HuH-7 (cell line): ENCODE results near the gene CNTD1.

Source experiments
- DNase-seq: peaks from one replicate; pipeline ENCODE4 v3.0.0; 2011; ENCODE audit warnings: low spot score

The CNTD1 gene

DNA sequence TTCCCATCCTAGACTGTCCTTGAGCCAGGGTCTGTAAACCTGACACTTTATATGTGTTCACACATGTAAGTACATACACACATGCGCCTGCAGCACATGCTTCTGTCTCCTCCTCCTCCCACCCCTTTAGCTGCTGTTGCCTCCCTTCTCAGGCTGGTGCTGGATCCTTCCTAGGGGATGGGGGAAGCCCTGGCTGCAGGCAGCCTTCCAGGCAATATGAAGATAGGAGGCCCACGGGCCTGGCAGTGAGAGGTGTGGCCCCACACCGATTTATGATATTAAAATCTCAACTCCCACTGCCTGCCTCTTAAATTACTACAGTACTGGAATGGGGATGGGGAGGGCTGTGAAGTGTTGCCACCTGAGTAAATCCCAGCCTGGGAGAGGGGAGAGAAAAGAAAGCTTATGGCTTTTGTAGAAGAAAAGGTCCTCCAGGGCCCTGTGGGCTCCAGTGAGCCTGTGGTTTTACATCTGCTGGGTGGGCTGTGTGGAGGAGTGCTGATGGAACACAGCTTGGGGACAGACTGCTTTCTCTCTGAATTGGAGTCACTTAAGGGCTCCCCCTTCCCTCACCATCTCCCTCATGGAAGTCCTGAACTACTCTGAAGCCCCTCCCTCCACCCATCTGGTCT is 19.2 kb upstream of the CNTD1 start:
- no peak for DNase-seq

DNA sequence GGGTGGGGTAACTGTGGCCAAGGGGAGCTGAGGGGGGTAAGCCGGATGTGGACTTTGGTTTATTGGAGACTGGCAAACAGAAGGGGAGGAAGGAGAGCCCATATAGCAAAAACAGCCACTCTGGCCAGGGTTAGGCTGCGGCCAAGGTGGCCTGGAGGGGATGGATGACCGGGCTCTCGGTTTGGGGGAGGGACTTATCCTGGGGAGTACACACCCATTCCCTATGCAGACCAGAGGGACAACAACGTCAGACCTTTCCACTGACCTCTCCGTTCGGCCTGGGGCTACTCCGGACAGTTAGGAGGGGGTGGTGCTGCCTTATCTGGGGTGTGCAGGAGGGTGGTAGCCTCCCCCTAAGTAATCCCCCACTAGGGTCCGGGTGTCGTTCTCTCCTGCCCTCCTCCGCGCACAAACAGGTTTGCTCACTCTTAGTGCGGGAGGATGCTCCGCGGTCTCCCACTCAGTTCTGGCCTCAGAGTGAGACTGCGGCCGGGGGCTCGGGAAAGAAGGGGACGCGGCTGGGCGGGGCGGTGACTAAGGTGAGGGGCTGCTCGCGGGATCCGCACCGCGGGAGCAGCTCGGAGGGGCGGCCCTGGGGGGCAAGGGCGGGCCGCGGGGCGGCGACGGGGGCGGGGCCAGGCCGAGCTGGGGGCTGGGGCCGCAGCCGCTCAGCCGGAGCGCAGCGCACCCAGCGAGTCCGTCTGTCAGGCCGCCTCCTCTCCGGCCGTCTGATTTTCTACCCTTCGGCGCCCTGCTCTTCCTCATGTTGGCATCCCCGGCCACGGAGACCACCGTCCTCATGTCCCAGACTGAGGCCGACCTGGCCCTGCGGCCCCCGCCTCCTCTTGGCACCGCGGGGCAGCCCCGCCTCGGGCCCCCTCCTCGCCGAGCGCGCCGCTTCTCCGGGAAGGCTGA is 18.5 kb upstream of the CNTD1 start, which contains the start of gene WNK4:
TSS of gene WNK4 (plus strand) at position 675 of the 915 bp plus-strand sequence. CDS start at position 764, 89 bp downstream.
- peak; percentile 97 for DNase-seq

DNA sequence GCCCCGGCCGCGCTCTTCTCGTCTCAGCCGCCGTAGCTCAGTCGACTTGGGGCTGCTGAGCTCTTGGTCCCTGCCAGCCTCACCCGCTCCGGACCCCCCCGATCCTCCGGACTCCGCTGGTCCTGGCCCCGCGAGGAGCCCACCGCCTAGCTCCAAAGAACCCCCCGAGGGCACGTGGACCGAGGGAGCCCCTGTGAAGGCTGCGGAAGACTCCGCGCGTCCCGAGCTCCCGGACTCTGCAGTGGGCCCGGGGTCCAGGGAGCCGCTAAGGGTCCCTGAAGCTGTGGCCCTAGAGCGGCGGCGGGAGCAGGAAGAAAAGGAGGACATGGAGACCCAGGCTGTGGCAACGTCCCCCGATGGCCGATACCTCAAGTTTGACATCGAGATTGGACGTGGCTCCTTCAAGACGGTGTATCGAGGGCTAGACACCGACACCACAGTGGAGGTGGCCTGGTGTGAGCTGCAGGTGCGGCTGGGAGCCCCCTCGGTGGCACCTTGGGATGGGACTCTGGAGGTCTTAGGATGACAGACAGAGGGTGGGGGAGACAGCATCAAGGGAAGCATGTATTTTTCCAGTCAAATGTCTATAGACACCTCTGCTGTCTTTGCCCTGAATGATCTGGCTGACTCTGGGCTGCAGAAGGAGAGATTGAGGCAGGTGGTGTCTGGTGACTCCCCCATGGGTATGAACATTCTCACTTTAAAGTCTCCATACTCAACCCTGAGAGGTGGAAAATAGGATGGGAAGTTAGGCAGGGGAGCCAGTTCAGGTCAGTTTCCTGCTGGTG is 17.6 kb upstream of the CNTD1 start:
- DNase-seq: no peak

DNA sequence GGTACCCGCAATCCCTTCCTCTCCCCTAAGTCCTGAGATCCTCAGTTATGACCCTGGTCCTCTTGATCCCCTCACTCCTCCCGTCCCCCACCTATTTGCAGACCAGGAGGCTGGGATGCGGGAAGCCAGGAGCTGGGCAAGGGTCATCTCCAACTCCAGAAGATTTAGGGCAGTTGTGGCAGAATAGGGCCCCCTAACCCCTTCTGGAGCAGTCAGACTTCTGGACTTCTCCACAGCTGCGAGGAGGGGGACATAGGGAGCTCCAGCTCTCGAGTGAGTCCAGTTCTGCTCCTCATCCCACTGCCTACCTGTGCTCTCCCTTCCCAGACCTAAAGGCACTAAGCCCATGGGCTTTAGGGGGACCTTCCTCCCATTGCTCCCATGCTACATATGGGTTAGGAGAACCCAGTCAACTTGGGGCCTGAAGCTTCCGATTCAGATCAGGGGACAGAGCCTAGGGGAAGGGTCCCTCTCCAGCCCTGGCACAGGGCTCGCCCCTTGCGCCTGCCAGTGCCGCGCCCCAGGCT is 17.0 kb upstream of the CNTD1 start:
- no peak for DNase-seq

DNA sequence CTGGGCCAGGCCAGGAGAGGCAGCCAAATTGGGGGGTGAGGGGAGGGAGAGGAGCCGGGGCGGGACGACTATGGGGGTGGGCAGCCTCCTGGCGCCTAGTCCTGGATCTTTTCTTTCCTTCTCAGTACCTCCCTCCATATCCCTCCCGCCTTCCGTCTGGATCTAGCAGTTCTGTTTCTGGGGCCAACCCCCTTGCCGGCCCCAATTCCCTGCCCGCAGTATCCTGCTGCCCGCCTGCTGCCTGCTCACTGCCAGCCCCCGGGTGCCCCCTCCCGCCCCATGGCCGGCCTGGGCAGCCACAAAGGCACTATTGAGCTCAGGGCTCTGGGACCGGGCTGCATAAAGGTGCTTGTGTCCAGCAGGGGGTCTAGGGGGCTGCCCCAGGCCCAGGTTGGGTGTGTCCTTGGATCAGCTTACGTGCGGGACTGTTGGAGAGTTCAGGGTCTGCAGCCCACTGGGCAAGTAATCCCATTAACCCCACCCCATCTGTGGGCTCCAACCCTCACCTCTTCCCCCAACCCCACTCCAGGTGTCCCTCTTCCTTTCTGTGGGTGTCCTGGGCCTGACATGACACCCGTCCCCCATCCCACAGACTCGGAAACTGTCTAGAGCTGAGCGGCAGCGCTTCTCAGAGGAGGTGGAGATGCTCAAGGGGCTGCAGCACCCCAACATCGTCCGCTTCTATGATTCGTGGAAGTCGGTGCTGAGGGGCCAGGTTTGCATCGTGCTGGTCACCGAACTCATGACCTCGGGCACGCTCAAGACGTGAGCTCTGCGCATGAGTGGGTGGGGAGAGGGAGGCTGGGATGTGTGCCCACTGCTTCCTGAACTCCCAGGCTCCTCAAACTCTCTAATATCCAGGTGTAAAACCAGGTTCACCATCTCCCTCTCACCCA is 16.2 kb upstream of the CNTD1 start:
- no peak for DNase-seq

DNA sequence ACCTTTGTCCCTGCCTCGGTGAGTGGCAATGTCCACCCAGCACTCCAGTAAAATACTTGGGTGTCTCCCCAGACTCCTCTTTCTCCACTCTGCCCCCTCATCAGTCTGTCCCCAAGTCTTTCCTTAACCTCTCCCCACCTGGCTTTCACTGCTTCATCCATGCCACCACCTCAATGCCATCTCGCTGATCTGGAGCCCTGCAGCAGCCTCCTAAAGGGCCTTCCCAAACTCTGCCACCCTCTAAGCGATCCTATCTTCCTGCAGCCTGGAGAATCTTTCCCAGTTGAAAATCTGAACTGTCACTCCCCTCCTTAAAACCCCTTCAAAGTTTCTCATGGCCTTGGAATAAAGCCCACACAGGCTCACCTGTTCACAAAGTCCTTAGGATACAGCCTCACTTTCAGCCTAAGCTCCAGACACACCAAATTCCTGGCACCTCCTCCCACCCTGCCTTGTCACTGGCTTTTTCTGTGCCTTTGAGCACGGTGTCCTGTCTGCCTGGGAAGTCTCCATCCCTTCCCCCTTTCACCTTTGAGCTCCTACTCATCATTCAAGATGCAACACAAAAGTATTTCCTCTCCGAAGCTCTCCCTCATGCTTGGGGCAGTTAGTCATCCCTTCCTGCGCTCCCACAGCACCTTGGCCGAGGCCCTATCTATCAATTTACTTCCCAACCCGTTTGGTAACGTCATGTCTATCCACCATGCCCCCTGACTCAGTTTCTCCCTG is 15.4 kb upstream of the CNTD1 start:
- no peak for DNase-seq

DNA sequence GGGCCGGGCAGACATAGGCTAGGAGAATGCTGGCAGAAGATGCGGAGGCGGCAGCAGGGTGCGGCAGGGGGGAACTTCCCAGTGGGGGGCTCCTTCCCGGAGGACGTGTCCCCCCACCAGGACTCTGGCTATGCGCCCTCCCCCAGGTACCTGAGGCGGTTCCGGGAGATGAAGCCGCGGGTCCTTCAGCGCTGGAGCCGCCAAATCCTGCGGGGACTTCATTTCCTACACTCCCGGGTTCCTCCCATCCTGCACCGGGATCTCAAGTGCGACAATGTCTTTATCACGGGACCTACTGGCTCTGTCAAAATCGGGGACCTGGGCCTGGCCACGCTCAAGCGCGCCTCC is 14.9 kb upstream of the CNTD1 start:
- no peak for DNase-seq

DNA sequence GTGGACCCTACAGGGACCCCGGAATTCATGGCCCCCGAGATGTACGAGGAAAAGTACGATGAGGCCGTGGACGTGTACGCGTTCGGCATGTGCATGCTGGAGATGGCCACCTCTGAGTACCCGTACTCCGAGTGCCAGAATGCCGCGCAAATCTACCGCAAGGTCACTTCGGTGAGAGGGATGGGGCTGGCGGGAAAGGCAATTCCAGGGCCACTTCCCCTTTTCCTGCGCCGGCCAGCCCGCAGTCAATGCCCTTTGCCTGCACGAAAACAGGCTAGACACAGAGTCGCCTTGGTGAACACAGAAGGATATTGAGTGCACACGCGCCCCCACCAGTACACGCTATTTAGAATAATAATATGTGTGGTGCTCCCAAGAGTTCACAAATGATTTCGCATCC is 14.3 kb upstream of the CNTD1 start:
- no peak for DNase-seq

DNA sequence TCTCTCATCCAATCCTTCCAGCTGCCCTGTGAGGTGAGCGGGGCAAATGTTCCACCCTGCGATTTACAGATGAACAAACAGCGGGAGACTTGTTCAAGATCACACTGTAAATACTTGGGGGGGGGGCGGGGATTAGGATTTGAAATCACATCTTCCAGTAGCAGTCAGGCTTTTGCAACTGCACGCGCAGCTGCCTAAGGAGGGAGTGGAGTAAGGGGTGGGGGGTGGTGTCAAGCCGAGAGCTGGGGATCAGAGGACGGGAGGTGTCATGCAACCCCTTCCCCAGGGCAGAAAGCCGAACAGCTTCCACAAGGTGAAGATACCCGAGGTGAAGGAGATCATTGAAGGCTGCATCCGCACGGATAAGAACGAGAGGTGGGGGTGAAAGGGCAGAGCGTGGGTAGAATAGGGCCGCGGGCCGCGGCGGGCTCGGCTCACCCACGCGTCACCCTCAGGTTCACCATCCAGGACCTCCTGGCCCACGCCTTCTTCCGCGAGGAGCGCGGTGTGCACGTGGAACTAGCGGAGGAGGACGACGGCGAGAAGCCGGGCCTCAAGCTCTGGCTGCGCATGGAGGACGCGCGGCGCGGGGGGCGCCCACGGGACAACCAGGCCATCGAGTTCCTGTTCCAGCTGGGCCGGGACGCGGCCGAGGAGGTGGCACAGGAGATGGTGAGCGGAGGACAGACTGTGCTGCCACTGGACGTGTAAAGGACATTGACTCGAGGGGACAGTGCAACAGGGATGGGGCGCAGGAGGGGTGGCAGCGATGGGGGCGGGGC is 13.7 kb upstream of the CNTD1 start:
- DNase-seq: no peak

DNA sequence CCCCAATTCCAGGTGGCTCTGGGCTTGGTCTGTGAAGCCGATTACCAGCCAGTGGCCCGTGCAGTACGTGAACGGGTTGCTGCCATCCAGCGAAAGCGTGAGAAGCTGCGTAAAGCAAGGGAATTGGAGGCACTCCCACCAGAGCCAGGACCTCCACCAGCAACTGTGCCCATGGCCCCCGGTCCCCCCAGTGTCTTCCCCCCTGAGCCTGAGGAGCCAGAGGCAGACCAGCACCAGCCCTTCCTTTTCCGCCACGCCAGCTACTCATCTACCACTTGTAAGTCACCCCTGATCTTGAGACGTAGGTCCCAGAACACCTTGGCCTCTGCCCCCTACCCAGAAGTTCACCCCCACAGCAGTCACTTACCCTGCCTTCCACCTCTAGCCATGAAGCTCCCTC is 11.4 kb upstream of the CNTD1 start:
- no peak for DNase-seq

DNA sequence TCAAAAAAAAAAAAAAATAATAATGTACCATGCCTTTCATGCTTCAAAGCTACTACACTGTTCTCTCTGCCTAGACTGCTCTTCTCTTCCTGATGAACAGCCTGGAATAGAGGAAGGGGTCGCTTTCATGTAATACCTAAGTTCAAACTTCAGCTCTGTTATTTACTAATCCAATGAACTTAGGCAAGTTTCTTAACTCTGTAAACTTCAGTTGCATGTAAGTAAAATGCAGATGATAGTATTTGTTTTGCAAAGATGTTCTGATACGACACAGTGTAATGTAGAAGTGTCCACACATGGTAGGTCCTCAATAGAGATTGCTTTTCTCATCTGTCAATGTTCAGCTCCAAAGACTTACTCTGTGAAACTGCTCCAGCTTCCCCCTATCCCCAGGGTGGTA is 6.7 kb upstream of the CNTD1 start:
- no peak for DNase-seq

DNA sequence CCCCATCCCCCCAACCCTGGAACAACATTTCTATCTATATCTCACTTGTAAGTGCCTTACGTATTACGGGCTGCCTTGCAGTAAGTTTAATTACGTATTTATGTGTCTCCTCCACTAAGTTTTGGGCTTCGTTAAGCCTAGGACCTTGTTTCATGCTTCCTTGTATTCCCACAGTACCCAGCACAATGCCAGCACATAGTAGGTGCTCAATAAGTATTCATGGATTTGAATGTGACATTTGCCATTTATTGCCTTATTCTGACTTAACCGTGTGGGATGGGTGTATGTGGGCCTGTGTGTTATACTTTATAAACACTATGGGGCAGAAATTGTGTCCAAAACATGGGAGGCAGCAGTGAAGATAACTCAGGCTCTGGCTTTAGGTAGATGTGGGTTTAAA is 6.1 kb upstream of the CNTD1 start:
- DNase-seq: no peak

DNA sequence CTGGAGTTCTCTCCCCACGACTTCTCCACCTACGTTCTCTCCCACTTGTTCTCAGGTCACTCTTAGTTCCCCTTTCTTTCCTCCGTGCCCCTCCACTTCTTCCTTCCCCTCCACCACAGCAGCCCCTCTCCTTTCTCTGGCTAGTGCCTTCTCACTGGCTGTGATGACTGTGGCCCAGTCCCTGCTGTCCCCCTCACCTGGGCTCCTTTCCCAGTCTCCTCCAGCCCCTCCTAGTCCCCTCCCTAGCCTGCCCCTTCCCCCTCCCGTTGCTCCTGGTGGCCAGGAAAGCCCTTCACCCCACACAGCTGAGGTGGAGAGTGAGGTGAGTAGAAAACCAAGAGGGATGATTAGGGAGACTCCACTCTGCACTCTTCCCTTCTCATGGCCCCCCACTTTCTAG is 3.6 kb upstream of the CNTD1 start:
- no peak for DNase-seq

DNA sequence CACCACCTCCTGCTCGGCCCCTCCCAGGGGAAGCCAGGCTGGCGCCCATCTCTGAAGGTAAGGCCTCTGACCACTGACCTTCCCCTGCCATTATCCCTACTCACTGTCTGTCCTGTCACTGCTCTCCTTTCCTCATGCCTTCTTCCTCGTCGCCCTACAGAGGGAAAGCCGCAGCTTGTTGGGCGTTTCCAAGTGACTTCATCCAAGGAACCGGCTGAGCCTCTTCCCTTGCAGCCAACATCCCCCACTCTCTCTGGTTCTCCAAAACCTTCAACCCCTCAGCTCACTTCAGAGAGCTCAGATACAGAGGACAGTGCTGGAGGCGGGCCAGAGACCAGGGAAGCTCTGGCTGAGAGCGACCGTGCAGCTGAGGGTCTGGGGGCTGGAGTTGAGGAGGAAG is 3.2 kb upstream of the CNTD1 start:
- DNase-seq: no peak

DNA sequence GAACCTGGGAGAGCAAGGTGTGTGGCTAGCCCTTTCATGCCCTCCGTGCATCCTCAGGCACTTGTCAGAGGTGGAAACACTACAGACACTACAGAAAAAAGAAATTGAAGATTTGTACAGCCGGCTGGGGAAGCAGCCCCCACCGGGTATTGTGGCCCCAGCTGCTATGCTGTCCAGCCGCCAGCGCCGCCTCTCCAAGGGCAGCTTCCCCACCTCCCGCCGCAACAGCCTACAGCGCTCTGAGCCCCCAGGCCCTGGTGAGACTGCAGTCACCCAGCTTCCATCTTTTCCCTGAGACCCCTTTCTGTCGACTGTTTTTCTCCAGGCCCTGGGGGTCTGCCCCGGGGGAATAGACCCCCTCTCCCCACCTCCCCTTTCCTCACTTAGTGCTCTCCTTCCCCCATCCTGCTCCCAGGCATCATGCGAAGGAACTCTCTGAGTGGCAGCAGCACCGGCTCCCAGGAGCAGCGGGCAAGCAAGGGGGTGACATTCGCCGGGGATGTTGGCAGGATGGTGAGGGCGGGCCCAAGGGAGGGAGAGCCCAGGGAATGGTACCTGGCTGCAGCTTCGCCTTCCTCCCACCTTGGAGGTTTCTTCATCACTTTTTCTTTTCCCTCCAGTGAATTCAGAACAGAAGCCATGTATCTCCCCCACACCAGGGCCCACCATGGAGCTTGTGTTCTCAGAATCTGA is 2.4 kb upstream of the CNTD1 start:
- DNase-seq: no peak

DNA sequence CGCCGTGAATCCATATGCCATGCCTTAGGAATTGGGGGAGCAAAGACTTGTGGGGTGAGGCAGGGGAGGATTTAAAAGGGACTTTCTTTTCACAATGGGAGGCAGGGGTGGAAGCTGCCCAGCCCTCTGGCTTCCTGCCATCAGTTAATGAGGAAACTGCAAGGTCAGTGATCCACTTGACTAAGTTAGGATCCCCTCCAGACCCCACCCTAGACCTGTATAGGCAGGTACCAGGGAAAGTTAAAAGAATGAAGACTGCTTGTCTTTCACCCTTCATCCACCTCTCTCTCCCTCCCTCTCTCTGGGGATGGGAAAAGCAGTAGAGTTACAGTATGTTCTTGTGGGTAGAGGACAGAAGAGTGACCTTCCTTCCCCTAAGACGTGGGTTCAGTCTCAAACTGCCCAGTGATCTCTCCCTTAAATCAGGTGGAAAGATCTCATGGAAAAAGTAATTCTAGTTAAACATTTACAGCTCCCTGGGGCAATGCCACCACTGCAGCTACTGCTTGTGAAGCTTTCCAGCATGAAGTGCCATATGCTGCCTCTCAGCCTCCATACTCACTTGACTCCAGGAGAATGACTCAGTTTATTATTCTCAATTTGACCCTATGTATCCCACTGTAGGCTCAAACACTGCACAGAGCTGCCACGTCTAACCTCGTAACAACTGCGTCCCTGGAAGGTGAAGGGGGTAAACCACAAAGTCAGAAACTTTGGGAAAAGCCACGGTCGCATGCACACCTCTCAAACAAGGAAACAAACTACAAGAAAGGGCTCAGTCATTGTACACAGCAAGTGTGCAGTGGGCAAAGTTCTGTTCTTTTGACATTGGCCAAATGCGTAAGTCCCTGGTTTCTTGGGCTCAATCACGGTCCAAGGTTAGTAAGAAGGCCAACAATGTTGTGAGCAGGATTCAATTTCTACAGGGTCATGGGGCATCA is 1.3 kb upstream of the CNTD1 start:
- DNase-seq: peak; percentile 48

DNA sequence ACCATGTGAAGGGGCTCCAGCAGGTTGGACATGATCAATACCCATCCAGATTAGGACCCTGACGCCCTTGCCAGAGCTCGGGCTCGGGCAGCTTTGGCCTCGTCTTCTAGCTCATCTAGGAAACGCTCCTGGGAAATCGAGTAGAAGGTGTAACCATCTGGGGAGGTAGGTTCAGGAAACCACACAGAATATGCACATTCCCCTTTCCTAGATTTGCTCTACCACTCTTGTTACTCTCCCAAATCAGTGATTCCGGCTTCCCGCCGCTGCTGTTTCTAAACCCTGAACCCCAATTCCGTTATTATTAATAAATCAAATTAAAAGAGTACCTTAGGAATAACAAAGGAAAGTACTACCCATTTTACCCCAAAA is 664 bp upstream of the CNTD1 start:
- DNase-seq: no peak
